ENCODE data around the gene SNUPN.
"Not testable (repeated sequence)": the region's sequence is repeated elsewhere in the genome, so short reads cannot be mapped to it uniquely, and the experiment has no call there.

SNUPN gene

GRCh38 chr15:75631935-75632334 lies 6.4 kb upstream of the SNUPN start:
- DNase-seq: no peak

DNA sequence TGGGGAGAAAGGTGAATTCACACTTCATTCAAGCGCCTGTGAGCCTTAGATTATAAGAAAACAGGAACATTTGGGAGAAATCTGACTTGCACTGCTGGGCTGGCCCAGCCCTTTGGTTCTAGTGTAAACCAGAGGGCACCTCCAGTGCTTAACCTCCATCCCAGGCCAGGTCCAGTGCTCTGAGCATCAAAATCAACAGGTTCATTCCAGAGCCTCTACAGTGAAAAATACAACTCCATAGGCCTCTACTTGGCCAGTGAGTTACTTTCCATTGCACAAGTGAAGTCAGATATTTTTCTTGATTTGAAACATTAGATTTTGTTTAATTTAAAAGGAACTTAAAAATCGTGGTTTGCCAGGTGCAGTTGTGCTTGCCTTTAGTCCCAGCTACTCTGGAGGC lies 3.0 kb downstream of the SNUPN start:
- no peak for DNase-seq

DNA sequence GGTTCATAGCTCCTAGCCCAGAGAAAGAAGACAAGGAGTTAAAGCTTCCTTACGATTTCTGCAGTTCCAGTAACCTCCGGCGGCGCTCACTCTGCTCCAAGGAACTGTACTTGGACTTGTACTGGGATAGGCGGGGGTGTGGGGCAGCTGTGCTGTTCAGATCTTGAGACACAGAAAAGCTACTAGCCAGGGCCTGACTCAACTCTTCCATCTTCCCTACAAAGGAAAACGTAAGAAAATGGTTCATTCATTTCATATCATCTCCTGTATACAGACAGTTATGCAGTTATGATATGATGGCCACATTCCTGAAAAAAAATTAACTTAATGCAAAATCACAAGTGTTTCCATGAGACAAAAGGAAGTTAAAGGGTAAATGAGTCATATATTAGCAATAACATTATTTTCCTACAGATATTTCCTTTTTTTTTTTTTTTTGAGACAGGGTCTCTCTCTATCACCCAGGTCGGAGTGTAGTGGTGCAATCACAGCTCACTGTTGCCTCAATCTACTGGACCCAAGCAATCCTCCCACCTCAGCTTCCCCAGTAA lies 4.6 kb downstream of the SNUPN start:
- no peak for DNase-seq

- peak; percentile 38 for DNase-seq
These were observed 5.3 kb downstream of the SNUPN start for GRCh38 chr15:75620058-75620820.

DNA sequence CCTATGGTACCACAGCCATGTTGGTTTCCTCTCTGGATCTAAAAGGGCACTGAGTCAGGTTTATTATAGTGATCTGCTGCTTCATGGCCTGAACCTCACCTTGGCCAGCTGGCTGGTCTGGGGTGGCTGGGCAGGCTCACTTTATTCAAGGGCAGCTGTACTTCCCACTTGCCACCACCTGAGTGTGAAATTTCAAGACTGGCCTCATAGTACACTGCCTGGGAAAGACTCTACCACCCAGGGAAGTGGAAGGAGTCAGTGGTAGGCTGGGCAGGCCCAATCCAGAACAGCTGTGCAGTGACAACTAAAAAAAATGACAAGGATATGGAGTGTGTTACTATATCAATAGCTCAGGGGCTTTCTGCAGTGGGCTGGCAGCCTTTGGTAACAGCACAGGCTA lies 8.8 kb downstream of the SNUPN start:
- DNase-seq: no peak

- no peak for DNase-seq
These were observed 18.5 kb downstream of the SNUPN start for GRCh38 chr15:75606711-75607699.

DNA sequence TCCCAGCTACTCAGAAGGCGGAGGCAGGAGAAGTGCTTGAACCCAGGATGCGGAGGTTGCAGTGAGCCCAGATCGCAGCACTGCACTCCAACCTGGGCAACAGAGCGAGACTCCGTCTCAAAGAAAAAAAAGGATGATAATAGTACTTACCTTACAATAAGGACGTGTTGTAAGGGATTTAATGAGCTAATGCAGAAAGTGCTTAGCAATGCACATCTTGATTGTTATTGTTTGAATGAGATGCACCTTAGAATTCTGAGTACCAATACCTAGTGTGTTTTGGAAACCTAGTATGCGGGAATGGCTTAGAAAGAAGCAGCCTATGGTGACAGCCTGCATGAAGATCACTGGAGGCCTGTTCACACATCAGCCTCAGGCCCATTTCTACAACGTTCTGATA lies 19.5 kb downstream of the SNUPN start:
- DNase-seq: no peak

DNA sequence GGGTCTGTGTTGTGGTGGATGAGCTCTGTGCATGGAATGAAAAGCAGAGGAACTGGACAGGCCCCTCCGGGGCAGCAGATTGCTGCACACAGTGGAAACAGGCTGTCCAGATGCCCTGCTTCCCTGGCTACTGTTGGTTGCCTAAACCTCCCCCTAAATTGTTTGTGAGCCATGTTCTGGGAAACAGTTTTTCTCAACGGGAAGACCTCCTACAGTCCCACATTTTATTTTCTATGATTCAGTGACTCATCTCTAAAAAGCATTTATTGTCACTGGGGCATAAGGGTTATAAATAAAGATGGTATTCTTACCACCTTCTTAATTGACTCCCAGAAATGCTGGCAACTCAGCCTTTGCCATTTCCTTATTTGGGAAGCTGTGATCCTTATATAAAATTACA lies 26.1 kb downstream of the SNUPN start:
- DNase-seq: no peak

DNA sequence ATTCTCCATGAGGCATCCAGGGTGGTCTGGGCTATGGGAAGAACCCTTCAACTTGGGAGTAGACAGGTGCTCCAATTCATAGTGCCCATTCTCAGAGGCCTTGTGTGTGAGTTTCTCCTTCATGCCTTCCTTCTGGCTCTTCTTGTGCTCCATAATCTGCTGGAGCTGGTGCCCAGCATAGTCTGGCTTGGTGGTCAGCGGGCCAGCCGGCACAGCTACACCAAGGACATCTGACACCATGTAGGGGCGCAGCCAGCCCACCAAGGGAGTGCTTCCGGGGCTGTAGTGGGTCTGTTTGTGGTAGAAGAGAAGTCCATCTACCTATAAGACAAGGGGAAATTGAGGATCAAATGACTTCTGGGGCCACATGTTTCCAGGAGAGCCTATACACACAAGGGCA lies 27.2 kb downstream of the SNUPN start:
- DNase-seq: no peak

- DNase-seq: no peak
These were observed 27.7 kb downstream of the SNUPN start for GRCh38 chr15:75597667-75598341.

- no peak for DNase-seq
These were observed 28.7 kb downstream of the SNUPN start for GRCh38 chr15:75596703-75597345.

- DNase-seq: no peak
These were observed 31.2 kb downstream of the SNUPN start for GRCh38 chr15:75594276-75594675.

- no peak for DNase-seq
These were observed 33.7 kb downstream of the SNUPN start for GRCh38 chr15:75591655-75592364.

GRCh38 chr15:75590239-75590638 lies 35.3 kb downstream of the SNUPN start:
- no peak for DNase-seq

GRCh38 chr15:75589071-75589470 lies 36.5 kb downstream of the SNUPN start:
- no peak for DNase-seq

DNA sequence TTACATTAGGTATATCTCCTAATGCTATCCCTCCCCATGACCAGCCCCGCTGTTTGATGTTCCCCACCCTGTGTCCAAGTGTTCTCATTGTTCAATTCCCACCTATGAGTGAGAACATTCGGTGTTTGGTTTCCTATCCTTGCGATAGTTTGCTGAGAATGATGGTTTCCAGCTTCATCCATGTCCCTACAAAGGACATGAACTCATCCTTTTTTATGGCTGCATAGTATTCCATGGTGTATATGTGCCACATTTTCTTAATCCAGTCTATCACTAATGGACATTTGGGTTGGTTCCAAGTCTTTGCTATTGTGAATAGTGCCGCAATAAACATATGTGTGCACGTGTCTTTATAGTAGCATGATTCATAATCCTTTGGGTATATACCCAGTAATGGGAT lies 39.1 kb downstream of the SNUPN start:
- DNase-seq: not testable (repeated sequence)

DNA sequence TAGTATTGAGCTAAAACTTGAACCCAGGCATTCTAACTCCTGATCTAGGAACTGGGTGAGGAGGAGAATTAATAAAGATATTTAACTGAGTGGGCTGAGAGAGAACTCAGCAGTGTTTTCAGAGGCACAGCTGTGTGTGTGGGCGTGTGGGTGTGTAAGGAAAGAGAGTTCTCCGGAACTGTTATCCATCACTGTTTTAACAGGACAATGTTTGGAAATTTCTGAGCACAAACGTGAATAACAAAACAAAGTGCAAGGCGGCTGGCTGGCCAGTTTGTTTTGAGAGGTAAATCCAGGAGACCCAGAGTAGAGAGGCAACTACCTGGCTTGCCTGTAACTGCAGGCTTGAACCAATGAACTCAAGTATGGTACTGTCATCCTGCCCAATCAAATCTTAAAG lies 41.4 kb downstream of the SNUPN start:
- no peak for DNase-seq

- DNase-seq: no peak
These were observed 41.8 kb downstream of the SNUPN start for GRCh38 chr15:75583701-75584100.

- not testable (repeated sequence) for DNase-seq
These were observed 42.6 kb downstream of the SNUPN start for GRCh38 chr15:75582943-75583342.

- DNase-seq: peak; percentile 94
These were observed 46.3 kb downstream of the SNUPN start, which contains the start of gene PTPN9 for GRCh38 chr15:75578948-75579920. Gene PTPN9, minus strand, starts transcription at chr15:75579315. Its CDS starts 539 bp downstream, at chr15:75578776.

Data from eye (tissue), 1 donor.